Measurements from ENCODE around the gene SMYD3.

SMYD3 gene

GRCh38 chr1:245880754-245881403, 626.2 kb downstream of the SMYD3 start:
- H3K27me3 Mint-ChIP-seq (ENCODE audit: low read depth, poor library complexity), result no peaks in the 10 kb centered on the region
- H3K27ac Mint-ChIP-seq, result no peak overlapping the region
- H3K4me1 Mint-ChIP-seq, result peaks cover 10% of the 10 kb centered on the region
- TF ChIP-seq CTCF (IDR thresholded peaks at IDR 0.05), result no peak
- H3K9me3 Mint-ChIP-seq, result peaks cover 17% of the 10 kb centered on the region
- no peak overlapping the region for H3K4me3 Mint-ChIP-seq
- no peak for DNase-seq
- peaks cover 16% of the 10 kb centered on the region for H3K36me3 Mint-ChIP-seq (ENCODE audit: low read depth)

- no peak for TF ChIP-seq CTCF (IDR thresholded peaks at IDR 0.05)
- peaks cover 2% of the 10 kb centered on the region for H3K36me3 Mint-ChIP-seq (ENCODE audit: low read depth)
- peaks cover 10% of the 10 kb centered on the region for H3K4me1 Mint-ChIP-seq
- no peaks in the 10 kb centered on the region for H3K27me3 Mint-ChIP-seq (ENCODE audit: low read depth, poor library complexity)
- H3K4me3 Mint-ChIP-seq, result no peak overlapping the region
- H3K27ac Mint-ChIP-seq, result no peak overlapping the region
- no peak for DNase-seq
- peaks cover 5% of the 10 kb centered on the region for H3K9me3 Mint-ChIP-seq
Measured at GRCh38 chr1:245879091-245879490, 628.0 kb downstream of the SMYD3 start.

GRCh38 chr1:245878585-245878984, 628.5 kb downstream of the SMYD3 start:
- no peak for DNase-seq
- no peaks in the 10 kb centered on the region for H3K27me3 Mint-ChIP-seq (ENCODE audit: low read depth, poor library complexity)
- H3K9me3 Mint-ChIP-seq, result peaks cover 2% of the 10 kb centered on the region
- H3K27ac Mint-ChIP-seq, result no peak overlapping the region
- TF ChIP-seq CTCF (IDR thresholded peaks at IDR 0.05), result no peak
- no peak overlapping the region for H3K4me3 Mint-ChIP-seq
- H3K4me1 Mint-ChIP-seq, result peaks cover 10% of the 10 kb centered on the region
- H3K36me3 Mint-ChIP-seq (ENCODE audit: low read depth), result no peaks in the 10 kb centered on the region

- no peaks in the 10 kb centered on the region for H3K9me3 Mint-ChIP-seq
Measured at GRCh38 chr1:245877976-245878375, 629.1 kb downstream of the SMYD3 start.

GRCh38 chr1:245876586-245876985, 630.5 kb downstream of the SMYD3 start:
- Mint-ChIP-seq H3K4me3 (no peak overlapping the region), H3K27ac (no peak overlapping the region), H3K9me3 (no peaks in the 10 kb centered on the region), H3K4me1 (peaks cover 3% of the 10 kb centered on the region), H3K27me3 (ENCODE audit: low read depth, poor library complexity) (no peaks in the 10 kb centered on the region), H3K36me3 (ENCODE audit: low read depth) (peaks cover 5% of the 10 kb centered on the region)
- DNase-seq, result no peak
- TF ChIP-seq CTCF (IDR thresholded peaks at IDR 0.05), result no peak

More at GRCh38 chr1:245877976-245878375, 629.1 kb downstream of the SMYD3 start:
- no peak overlapping the region for H3K27ac Mint-ChIP-seq
- H3K27me3 Mint-ChIP-seq (ENCODE audit: low read depth, poor library complexity), result no peaks in the 10 kb centered on the region
- no peak for DNase-seq
- TF ChIP-seq CTCF (IDR thresholded peaks at IDR 0.05), result no peak
- H3K36me3 Mint-ChIP-seq (ENCODE audit: low read depth), result no peaks in the 10 kb centered on the region
- H3K4me1 Mint-ChIP-seq, result peaks cover 10% of the 10 kb centered on the region
- H3K4me3 Mint-ChIP-seq, result no peak overlapping the region

GRCh38 chr1:245875581-245876261, 631.4 kb downstream of the SMYD3 start:
- Mint-ChIP-seq H3K4me3 (no peak overlapping the region), H3K36me3 (ENCODE audit: low read depth) (peaks cover 5% of the 10 kb centered on the region), H3K27me3 (ENCODE audit: low read depth, poor library complexity) (no peaks in the 10 kb centered on the region), H3K27ac (no peak overlapping the region), H3K4me1 (no peaks in the 10 kb centered on the region), H3K9me3 (no peaks in the 10 kb centered on the region)
- DNase-seq, result no peak
- TF ChIP-seq CTCF (IDR thresholded peaks at IDR 0.05), result no peak

Data from nephron progenitor cell (in vitro differentiated cells).